B cell (primary cell): ENCODE results near the gene FAM114A1. TPM values are rescaled to one million over a fixed set of nuclear protein-coding genes. Genes with fewer than 3 reads are reported as not detected.

Experiments used
- ATAC-seq: fragments of 200-7000 bp; cut with Tn5 transposase; one replicate; pipeline ENCODE4 v1.10.0; 2021; ENCODE audit warnings: low read depth, mild to moderate bottlenecking, moderate number of reproducible peaks, moderate library complexity
- CTCF ChIA-PET: fragments of 350-600 bp; sonication (Branson Sonifier 250); formaldehyde crosslinking; loops from one replicate; lab custom pipeline; 2021; ENCODE audit warnings: antibody characterized with exemption, inconsistent platforms; lab: Charles Lee
- POLR2A ChIA-PET: fragments of 350-600 bp; sonication (Branson Sonifier 250); formaldehyde crosslinking; loops from one replicate; lab custom pipeline; 2021; ENCODE audit warnings: antibody characterized with exemption; lab: Charles Lee
- DNase-seq: peaks from one replicate; pipeline ENCODE4 v3.0.0; 2013
- H2AFZ ChIP-seq: 2 replicates; pipeline ENCODE4 v1.6.1; 2012; ENCODE audit warnings: mild to moderate bottlenecking, low read depth, low read length; ENCODE audit not compliant: insufficient read depth, poor library complexity, severe bottlenecking
- H3K27ac ChIP-seq, 2 donors: 1 replicate in 1 of 2; 2 replicates in 1 of 2; pipeline ENCODE4 v1.5.1; 2012 to 2013; ENCODE audit warnings: low read length in 2 of 2, mild to moderate bottlenecking in 2 of 2, moderate library complexity in 1 of 2
- H3K27me3 ChIP-seq, 4 experiments: fragments of 200-600 bp in 1 of 4; sonication (generic) in 1 of 4; replicated peaks in 1 of 4; 1 replicate in 2 of 4; 2 replicates in 2 of 4; pipeline versions ENCODE4 v1.6.1 to v1.7.0; 2013 to 2016; ENCODE audit warnings: low read length in 3 of 4, mild to moderate bottlenecking in 2 of 4, mixed read lengths in 1 of 4, moderate library complexity in 1 of 4; ENCODE audit not compliant: insufficient read depth in 4 of 4, control insufficient read depth in 3 of 4; ENCODE audit errors: control extremely low read depth in 1 of 4
- H3K36me3 ChIP-seq, 2 experiments: replicated peaks in 1 of 2; 1 replicate in 1 of 2; 2 replicates in 1 of 2; pipeline versions ENCODE4 v1.6.1 to v1.7.1; 2013; ENCODE audit warnings: low read length in 1 of 2; ENCODE audit not compliant: insufficient read depth in 2 of 2, control insufficient read depth in 1 of 2; ENCODE audit errors: control extremely low read depth in 1 of 2, extremely low read depth in 1 of 2
- H3K4me1 ChIP-seq, 2 donors: fragments of 200-600 bp in 1 of 2; sonication (generic) in 1 of 2; 1 replicate in 1 of 2; 2 replicates in 1 of 2; pipeline versions ENCODE4 v1.5.1 to v1.6.1; 2013 to 2017; ENCODE audit warnings: low read length in 2 of 2; ENCODE audit not compliant: control insufficient read depth in 2 of 2, insufficient read depth in 2 of 2
- H3K4me2 ChIP-seq: replicated peaks from 2 replicates; pipeline ENCODE3; 2012; ENCODE audit warnings: mild to moderate bottlenecking, low read depth, low read length; ENCODE audit not compliant: poor library complexity, severe bottlenecking
- H3K4me3 ChIP-seq, 5 experiments: fragments of 200-600 bp in 1 of 5; sonication (generic) in 1 of 5; 1 replicate in 3 of 5; 2 replicates in 2 of 5; pipeline versions ENCODE4 v1.5.1 to v1.7.0; 2011 to 2016; ENCODE audit warnings: low read length in 4 of 5, mild to moderate bottlenecking in 4 of 5, low read depth in 2 of 5, control low read depth in 1 of 5, moderate library complexity in 1 of 5; ENCODE audit not compliant: insufficient read depth in 1 of 5; ENCODE audit errors: control extremely low read depth in 1 of 5, extremely low read depth in 1 of 5
- H3K79me2 ChIP-seq: fragments of 200-600 bp; sonication (generic); one replicate; pipeline ENCODE4 v1.6.0; 2016; ENCODE audit warnings: low read length; ENCODE audit not compliant: control insufficient read depth, insufficient read depth
- H3K9ac ChIP-seq: fragments of 200-600 bp; sonication (generic); 2 replicates; pipeline ENCODE4 v1.6.1; 2017; ENCODE audit warnings: mild to moderate bottlenecking, low read length, moderate library complexity
- H3K9me3 ChIP-seq, 3 donors: one replicate each; pipeline versions ENCODE4 v1.6.1 to v1.7.1; 2013; ENCODE audit warnings: low read length in 2 of 3; ENCODE audit not compliant: control insufficient read depth in 2 of 3, insufficient read depth in 1 of 3; ENCODE audit errors: control extremely low read depth in 1 of 3
- H4K20me1 ChIP-seq: 2 replicates; pipeline ENCODE4 v1.6.0; 2012; ENCODE audit warnings: mild to moderate bottlenecking, low read length; ENCODE audit not compliant: insufficient read depth, control insufficient read depth, poor library complexity, severe bottlenecking
- H3K27ac Mint-ChIP-seq: one replicate; pipeline ENCODE4 v1.8.0; 2021; ENCODE audit warnings: mixed read lengths
- H3K27me3 Mint-ChIP-seq: one replicate; pipeline ENCODE4 v1.8.0; 2021; ENCODE audit warnings: mixed read lengths
- H3K4me1 Mint-ChIP-seq: one replicate; pipeline ENCODE4 v1.8.0; 2021; ENCODE audit warnings: mixed read lengths
- H3K4me3 Mint-ChIP-seq: one replicate; pipeline ENCODE4 v1.8.0; 2021; ENCODE audit warnings: mixed read lengths
- H3K9me3 Mint-ChIP-seq: one replicate; pipeline ENCODE4 v1.8.0; 2022; ENCODE audit warnings: mixed read lengths; ENCODE audit not compliant: insufficient read depth
- CTCF ChIP-seq: fragments of 200-600 bp; IDR thresholded peaks from one replicate; pipeline ENCODE4 v1.8.0; 2022; ENCODE audit warnings: antibody characterized with exemption, mild to moderate bottlenecking
- EZH2 ChIP-seq: IDR thresholded peaks from 2 replicates; pipeline ENCODE4 v1.6.1; 2012; ENCODE audit warnings: borderline replicate concordance, low read depth, mild to moderate bottlenecking, moderate library complexity, low read length; ENCODE audit not compliant: insufficient read depth, poor library complexity, severe bottlenecking
- WGBS: methylation state at CpG from one replicate; pipeline ENCODE4 v1.1.5; 2013; ENCODE audit warnings: missing lambda C conversion rate; ENCODE audit not compliant: insufficient coverage; 5-methylcytosine and 5-hydroxymethylcytosine counted together
- intact Hi-C: fragments of 100-400 bp; cut with micrococcal nuclease; formaldehyde crosslinking; loops from one replicate; pipeline ENCODE4 v1.10.0; 2022
- polyA plus RNA-seq: library from polyadenylated mRNA; depleted of rRNA; stranded (reverse); fragments of >200 nt; gene quantifications from 2 replicates; pipeline ENCODE4 v1.2.3, GENCODE V29; 2012
- total RNA-seq, 2 donors: library from RNA; stranded (reverse); fragments of 120-200 nt in 1 of 2; gene quantifications; 1 replicate in 1 of 2; 2 replicates in 1 of 2; pipeline versions ENCODE4 v1.2.3 to v1.2.4, GENCODE V29; 2013 to 2022

FAM114A1 gene
- total and polyA plus RNA-seq, 2 donors (not counting 1 experiment from before 2014, with no cell fraction given): 0.30 to 2.9 TPM

- no peaks in the 10 kb centered on the region for H3K9me3 Mint-ChIP-seq
- no peak overlapping the region for H3K27ac ChIP-seq
- no peaks in the 10 kb centered on the region for H3K4me1 ChIP-seq
- H3K27me3 Mint-ChIP-seq: no peaks in the 10 kb centered on the region
- CTCF ChIA-PET: interaction anchor here (0.9 to 9.3 kb wide), 15 partner anchors 9 to 279 kb away, joined by 3 to 258 read pairs (median 4); no protein-coding TSS in a partner anchor
- WGBS: 100% methylated on average over 3 of the region's 3 CpGs
- H3K4me3 ChIP-seq: no peak overlapping the region
- H2AFZ ChIP-seq: no peak overlapping the region
- H3K9ac ChIP-seq: no peak overlapping the region
- TF ChIP-seq EZH2 (no peak), CTCF (no peak)
- H3K4me2 ChIP-seq: no peak overlapping the region
- ATAC-seq (no peak), DNase-seq (no peak)
- no peaks in the 10 kb centered on the region for H3K27me3 ChIP-seq
- POLR2A ChIA-PET: no interaction called here
- no peaks in the 10 kb centered on the region for H3K79me2 ChIP-seq
- no peak overlapping the region for H3K27ac Mint-ChIP-seq
- H3K9me3 ChIP-seq: no peaks in the 10 kb centered on the region
- intact Hi-C loops: loop anchor here (5.0 to 10.0 kb wide), 4 partner anchors 143 to 727 kb away; partner anchors contain the start of genes LIAS, RPL9 and WDR19
- peaks cover 6% of the 10 kb centered on the region for H3K4me1 Mint-ChIP-seq
- no peak overlapping the region for H3K4me3 Mint-ChIP-seq
- H3K36me3 ChIP-seq: no peaks in the 10 kb centered on the region
- H4K20me1 ChIP-seq: no peaks in the 10 kb centered on the region
Measured at GRCh38 chr4:38904682-38905081, 37.1 kb downstream of the FAM114A1 start.

- H3K79me2 ChIP-seq: no peaks in the 10 kb centered on the region
- Mint-ChIP-seq H3K27ac (peak overlapping the region; percentile 11), H3K4me3 (no peak overlapping the region), H3K27me3 (no peaks in the 10 kb centered on the region), H3K4me1 (peaks cover 6% of the 10 kb centered on the region), H3K9me3 (no peaks in the 10 kb centered on the region)
- no peak for DNase-seq
- intact Hi-C loops: loop anchor here (10.0 kb wide), 1 partner anchor 549 kb away; the partner anchor contains the start of genes LIAS and RPL9
- CTCF ChIA-PET: interaction anchor here (1.1 to 9.3 kb wide), 5 partner anchors 45 to 228 kb away, joined by 3 to 258 read pairs (median 55); no protein-coding TSS in a partner anchor
- H3K4me3 ChIP-seq: no peak overlapping the region
- H3K4me2 ChIP-seq: no peak overlapping the region
- no peaks in the 10 kb centered on the region for H3K9me3 ChIP-seq
- H3K27ac ChIP-seq: no peak overlapping the region
- no peak for ATAC-seq
- peak overlapping the region; percentile 24 for H2AFZ ChIP-seq
- no peaks in the 10 kb centered on the region for H3K27me3 ChIP-seq
- no peaks in the 10 kb centered on the region for H4K20me1 ChIP-seq
- no peak overlapping the region for H3K9ac ChIP-seq
- TF ChIP-seq CTCF (no peak), EZH2 (no peak)
- H3K36me3 ChIP-seq: no peaks in the 10 kb centered on the region
- 42% methylated on average over 5 of the region's 10 CpGs for WGBS
- H3K4me1 ChIP-seq: no peaks in the 10 kb centered on the region
- POLR2A ChIA-PET: no interaction called here
Measured at GRCh38 chr4:38905652-38906385, 38.2 kb downstream of the FAM114A1 start.
